Measurements from ENCODE around the gene SNAP23. TPM values are rescaled to one million over a fixed set of nuclear protein-coding genes. Genes with fewer than 3 reads are reported as not detected.

SNAP23 gene
- total and polyA plus RNA-seq, 2 experiments from 2014 or later, result 13.3 to 31.2 TPM

DNA sequence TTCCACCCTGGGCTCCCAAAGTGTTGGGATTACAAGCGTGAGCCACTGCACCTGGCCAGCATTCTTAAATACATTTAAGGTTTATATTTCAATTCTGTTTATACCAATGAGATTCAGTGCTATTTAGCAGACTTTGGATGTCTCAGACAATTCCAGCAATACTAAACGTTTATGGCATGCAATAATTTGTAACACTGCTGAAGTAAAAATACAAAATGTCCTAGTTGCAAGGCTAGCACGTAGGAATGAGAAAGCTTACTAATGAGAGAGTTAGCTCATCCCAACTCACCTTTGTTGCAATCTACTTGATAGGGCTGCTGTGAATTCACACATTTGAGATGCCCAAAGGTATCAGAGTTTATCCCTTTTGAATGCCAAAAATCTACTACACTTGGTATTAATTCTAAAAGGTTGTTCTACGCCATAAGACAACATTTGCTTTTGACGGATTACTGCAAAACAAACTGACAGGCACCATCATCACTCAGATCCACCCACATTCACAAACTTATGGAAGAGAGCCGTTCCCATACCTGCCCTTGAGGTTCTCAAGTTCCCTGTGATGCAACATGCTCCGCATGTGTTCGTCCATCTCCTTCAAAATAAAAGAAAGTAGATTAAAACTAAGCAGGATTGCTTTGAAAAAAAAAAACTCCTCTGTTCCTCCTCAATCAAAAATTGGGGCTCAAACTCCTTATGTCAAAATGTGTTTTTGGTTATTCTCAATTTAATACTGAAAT, 29.7 kb upstream of the SNAP23 start:
- H3K9me3 ChIP-seq (ENCODE audit: low read depth), result no peaks in the 10 kb centered on the region

GRCh38 chr15:42471002-42471401, 24.4 kb upstream of the SNAP23 start:
- no peaks in the 10 kb centered on the region for H3K9me3 ChIP-seq (ENCODE audit: low read depth)
- DNase-seq (ENCODE audit: low read depth in 1 of 2, low spot score in 1 of 2), result no peak
- H3K27ac ChIP-seq, result no peak overlapping the region
- H3K4me3 ChIP-seq, result no peak overlapping the region
- H3K27me3 ChIP-seq, result no peaks in the 10 kb centered on the region
- no peaks in the 10 kb centered on the region for H3K4me1 ChIP-seq (ENCODE audit: low read depth)
- no peak for TF ChIP-seq CTCF (IDR thresholded peaks at IDR 0.05; ENCODE audit: low read depth, low read length)
- H3K36me3 ChIP-seq, result no peaks in the 10 kb centered on the region

More for the DNA sequence above, 29.7 kb upstream of the SNAP23 start:
- Histone ChIP-seq H3K27ac (no peak overlapping the region), H3K4me1 (ENCODE audit: low read depth) (no peaks in the 10 kb centered on the region), H3K27me3 (no peaks in the 10 kb centered on the region), H3K36me3 (peaks cover 4% of the 10 kb centered on the region), H3K4me3 (no peak overlapping the region)
- no peak for TF ChIP-seq CTCF (IDR thresholded peaks at IDR 0.05; ENCODE audit: low read depth, low read length)
- no peak for DNase-seq (ENCODE audit: low read depth in 1 of 2, low spot score in 1 of 2)

GRCh38 chr15:42474827-42475226, 20.6 kb upstream of the SNAP23 start:
- H3K27me3 ChIP-seq, result no peaks in the 10 kb centered on the region
- no peak for TF ChIP-seq CTCF (IDR thresholded peaks at IDR 0.05; ENCODE audit: low read depth, low read length)
- H3K9me3 ChIP-seq (ENCODE audit: low read depth), result no peaks in the 10 kb centered on the region
- H3K36me3 ChIP-seq, result no peaks in the 10 kb centered on the region
- no peak overlapping the region for H3K27ac ChIP-seq
- H3K4me1 ChIP-seq (ENCODE audit: low read depth), result no peaks in the 10 kb centered on the region
- H3K4me3 ChIP-seq, result no peak overlapping the region
- no peak for DNase-seq (ENCODE audit: low read depth in 1 of 2, low spot score in 1 of 2)

DNA sequence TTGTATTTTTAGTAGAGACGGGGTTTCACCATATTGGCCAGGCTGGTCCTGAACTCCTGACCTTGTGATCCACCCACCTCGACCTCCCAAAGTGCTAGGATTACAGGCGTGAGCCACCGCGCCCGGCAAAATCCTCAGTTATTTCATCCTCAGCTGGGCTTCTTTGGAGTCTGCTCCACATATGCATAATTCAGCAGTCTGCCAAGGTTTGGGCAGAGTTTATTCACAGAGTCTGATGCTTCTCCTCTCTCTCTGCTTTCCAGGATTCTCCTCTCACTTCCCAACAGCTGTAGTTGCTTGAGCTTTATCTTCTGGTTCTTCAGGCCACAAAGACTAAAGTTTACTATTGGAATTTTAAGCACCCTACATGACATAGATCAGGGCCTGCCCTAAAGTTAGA, 12.7 kb upstream of the SNAP23 start:
- Histone ChIP-seq H3K27ac (no peak overlapping the region), H3K4me1 (ENCODE audit: low read depth) (peaks cover 3% of the 10 kb centered on the region), H3K9me3 (ENCODE audit: low read depth) (no peaks in the 10 kb centered on the region), H3K27me3 (no peaks in the 10 kb centered on the region), H3K36me3 (no peaks in the 10 kb centered on the region), H3K4me3 (no peak overlapping the region)
- no peak for DNase-seq (ENCODE audit: low read depth in 1 of 2, low spot score in 1 of 2)
- TF ChIP-seq CTCF (IDR thresholded peaks at IDR 0.05; ENCODE audit: low read depth, low read length), result no peak

DNA sequence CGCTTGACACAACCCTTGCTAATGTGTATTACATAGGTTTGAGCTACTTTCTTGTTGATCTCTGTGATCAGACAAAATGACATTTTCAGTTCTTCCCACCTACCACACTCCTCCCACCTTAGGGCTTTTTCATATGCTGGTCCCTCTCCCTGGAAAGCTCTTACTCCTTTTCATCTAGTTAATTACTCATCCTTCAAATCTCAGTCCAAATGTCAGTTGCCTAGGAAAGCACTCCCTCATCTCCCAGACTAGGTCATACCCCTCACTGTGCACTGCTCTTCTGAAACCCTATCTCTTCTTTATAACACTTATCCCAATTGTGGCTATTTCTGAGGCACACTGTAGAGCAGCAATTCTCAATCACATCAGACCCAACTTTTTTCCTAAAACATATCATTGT, 11.8 kb upstream of the SNAP23 start:
- Histone ChIP-seq H3K27me3 (no peaks in the 10 kb centered on the region), H3K4me3 (no peak overlapping the region), H3K27ac (no peak overlapping the region), H3K36me3 (no peaks in the 10 kb centered on the region), H3K9me3 (ENCODE audit: low read depth) (no peaks in the 10 kb centered on the region), H3K4me1 (ENCODE audit: low read depth) (peaks cover 3% of the 10 kb centered on the region)
- no peak for DNase-seq (ENCODE audit: low read depth in 1 of 2, low spot score in 1 of 2)
- TF ChIP-seq CTCF (IDR thresholded peaks at IDR 0.05; ENCODE audit: low read depth, low read length), result no peak
